Occipital lobe (tissue), 1 donor: Measurements from ENCODE around the gene SLC5A11. TPM values are rescaled to one million over a fixed set of nuclear protein-coding genes. Genes with fewer than 3 reads are reported as not detected.

Experiments used
- total RNA-seq: library from RNA; depleted of rRNA; stranded (reverse); fragments of >200 nt; gene quantifications from one replicate; pipeline ENCODE4 v1.2.3, GENCODE V29; 2014

SLC5A11 gene
- total RNA-seq, 1 donor from 2014 or later = not detected

Other genes starting within 250 kb of the SLC5A11 start
- gene TNRC6A, start 116.3 kb upstream of the SLC5A11 start, total RNA-seq = 68.0 TPM
- 22.3 TPM for gene ARHGAP17, start 169.4 kb downstream of the SLC5A11 start, total RNA-seq